Midbrain (tissue), 1 donor: ENCODE measurements around the gene VWA1.
"Not testable (repeated sequence)": the region's sequence is repeated elsewhere in the genome, so short reads cannot be mapped to it uniquely, and the experiment has no call there.

Experiments
- DNase-seq: peaks from one replicate; lab custom pipeline; 2025; lab: John Stamatoyannopoulos, UW

VWA1 gene

GRCh38 chr1:1485755-1486317 is 50.3 kb downstream of the VWA1 start:
- not testable (repeated sequence) for DNase-seq

GRCh38 chr1:1487701-1488100 is 52.2 kb downstream of the VWA1 start:
- no peak for DNase-seq

DNA sequence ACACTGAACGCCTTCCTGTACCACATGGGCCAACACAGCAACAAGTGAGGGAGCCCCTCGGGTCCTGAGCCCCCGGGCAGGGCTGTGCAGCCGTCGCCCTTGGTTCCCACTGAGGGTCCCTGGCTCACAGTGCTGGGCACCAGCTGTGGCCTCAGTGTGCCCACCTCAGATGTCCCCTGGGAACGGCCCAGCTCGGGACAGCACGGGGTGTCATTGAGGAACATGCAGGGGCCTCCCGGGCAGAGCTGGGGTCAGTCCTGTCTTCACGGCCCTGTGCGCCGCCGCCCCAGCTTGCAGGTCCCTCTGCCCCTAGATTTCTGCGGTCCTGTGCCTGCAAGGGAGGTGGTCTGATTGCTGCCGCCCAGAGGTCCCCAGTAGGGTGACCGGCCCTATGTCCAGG is 53.7 kb downstream of the VWA1 start:
- no peak for DNase-seq

DNA sequence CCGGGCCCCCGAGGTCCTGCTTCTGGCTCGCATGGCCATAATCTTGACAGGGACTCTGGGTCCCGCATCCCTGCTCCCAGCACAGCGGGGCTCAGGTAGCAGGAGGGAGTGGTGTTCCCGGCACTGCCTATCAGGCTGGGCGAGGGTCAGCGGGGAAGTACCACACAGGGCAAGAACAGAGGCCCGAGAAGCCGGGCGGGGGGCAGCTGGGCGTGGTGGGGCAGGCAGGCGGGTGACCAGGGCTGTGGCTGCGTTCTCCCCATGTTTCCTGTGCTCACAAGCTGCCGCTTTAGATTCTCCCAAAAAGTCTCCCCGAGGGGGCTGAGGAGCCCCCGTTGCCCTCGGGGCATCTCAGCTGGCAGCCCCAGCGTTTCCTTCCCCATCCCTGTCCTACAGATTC is 54.4 kb downstream of the VWA1 start:
- DNase-seq, result no peak

GRCh38 chr1:1490633-1491230 is 55.2 kb downstream of the VWA1 start:
- DNase-seq, result no peak

DNA sequence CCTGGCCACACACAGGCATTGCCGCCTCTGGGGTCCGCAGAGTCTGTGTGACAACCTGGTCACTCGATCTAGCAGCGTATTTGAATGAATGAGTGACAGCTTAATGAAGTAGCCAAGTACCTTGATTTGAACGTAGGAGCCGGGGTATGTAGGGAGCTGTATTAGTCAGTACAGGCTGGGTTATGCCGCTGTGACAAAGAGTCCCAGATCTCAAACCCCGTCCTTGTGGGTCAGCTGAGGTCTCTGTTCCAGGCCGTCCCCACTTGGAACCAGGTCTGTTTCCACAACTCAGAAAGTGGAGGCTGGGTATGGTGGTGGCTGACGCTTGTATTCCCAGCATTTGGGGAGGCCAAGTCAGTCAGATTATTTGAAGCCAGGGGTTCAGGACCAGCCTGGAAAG is 56.1 kb downstream of the VWA1 start:
- DNase-seq, result no peak
